Naive thymus-derived CD4-positive, alpha-beta T cell (primary cell): ENCODE measurements around the gene NEK7. TPM values are rescaled to one million over a fixed set of nuclear protein-coding genes. Genes with fewer than 3 reads are reported as not detected.
"Not testable (repeated sequence)": the region's sequence is repeated elsewhere in the genome, so short reads cannot be mapped to it uniquely, and the experiment has no call there.

ENCODE experiments used
- ATAC-seq: fragments of 150-1000 bp; cut with Tn5 transposase; 2 replicates; pipeline ENCODE4 v1.10.0; 2021; ENCODE audit warnings: mild to moderate bottlenecking, moderate library complexity
- CTCF ChIA-PET: fragments of 350-600 bp; sonication (Branson Sonifier 250); formaldehyde crosslinking; loops from one replicate; lab custom pipeline; 2021; ENCODE audit warnings: antibody characterized with exemption; lab: Charles Lee
- POLR2A ChIA-PET: fragments of 350-600 bp; sonication (Branson Sonifier 250); formaldehyde crosslinking; loops from one replicate; lab custom pipeline; 2021; ENCODE audit warnings: antibody characterized with exemption, inconsistent platforms; lab: Charles Lee
- DNase-seq, 9 donors: peaks; one replicate each; pipeline versions ENCODE4 v3.0.0 to v3.0.0-alpha.2; 2020 to 2022; ENCODE audit warnings: mixed read lengths in 1 of 9
- H3K27ac ChIP-seq: one replicate; pipeline ENCODE4 v1.7.0; 2013; ENCODE audit warnings: mild to moderate bottlenecking, low read depth, low read length, moderate library complexity
- H3K27me3 ChIP-seq, 2 donors: one replicate each; pipeline ENCODE4 v1.7.0; 2013; ENCODE audit warnings: low read length in 2 of 2, mild to moderate bottlenecking in 2 of 2, moderate library complexity in 2 of 2; ENCODE audit not compliant: control insufficient read depth in 2 of 2, insufficient read depth in 2 of 2
- H3K36me3 ChIP-seq, 3 experiments: 1 replicate in 2 of 3; 2 replicates in 1 of 3; pipeline ENCODE4 v1.7.0; 2013; ENCODE audit warnings: low read length in 3 of 3, mild to moderate bottlenecking in 3 of 3, moderate library complexity in 1 of 3; ENCODE audit not compliant: insufficient read depth in 3 of 3, control insufficient read depth in 2 of 3
- H3K4me1 ChIP-seq, 2 donors: one replicate each; pipeline ENCODE4 v1.7.0; 2013; ENCODE audit warnings: low read length in 2 of 2, mild to moderate bottlenecking in 2 of 2, moderate library complexity in 1 of 2; ENCODE audit not compliant: control insufficient read depth in 2 of 2, insufficient read depth in 2 of 2
- H3K4me3 ChIP-seq: 2 replicates; pipeline ENCODE4 v1.7.0; 2013; ENCODE audit warnings: mild to moderate bottlenecking, low read length
- H3K9me3 ChIP-seq, 3 experiments: 1 replicate in 2 of 3; 2 replicates in 1 of 3; pipeline ENCODE4 v1.7.0; 2013; ENCODE audit warnings: low read length in 3 of 3; ENCODE audit not compliant: control insufficient read depth in 2 of 3
- H3K27ac Mint-ChIP-seq, 9 donors: one replicate each; pipeline ENCODE4 v1.8.0; 2020 to 2022; ENCODE audit warnings: mixed read lengths in 9 of 9, mild to moderate bottlenecking in 8 of 9, moderate library complexity in 5 of 9, inconsistent platforms in 2 of 9
- H3K27me3 Mint-ChIP-seq, 5 donors: one replicate each; pipeline ENCODE4 v1.8.0; 2021 to 2022; ENCODE audit warnings: mixed read lengths in 5 of 5, mild to moderate bottlenecking in 1 of 5
- H3K36me3 Mint-ChIP-seq, 5 donors: one replicate each; pipeline ENCODE4 v1.8.0; 2020 to 2022; ENCODE audit warnings: mixed read lengths in 5 of 5, mild to moderate bottlenecking in 3 of 5, inconsistent platforms in 1 of 5
- H3K4me1 Mint-ChIP-seq, 7 donors: one replicate each; pipeline ENCODE4 v1.8.0; 2020 to 2022; ENCODE audit warnings: mixed read lengths in 7 of 7, mild to moderate bottlenecking in 3 of 7, inconsistent platforms in 1 of 7
- H3K4me3 Mint-ChIP-seq, 10 donors: one replicate each; pipeline ENCODE4 v1.8.0; 2020 to 2022; ENCODE audit warnings: mild to moderate bottlenecking in 10 of 10, mixed read lengths in 10 of 10, moderate library complexity in 6 of 10, inconsistent platforms in 2 of 10
- H3K9me3 Mint-ChIP-seq, 11 donors: one replicate each; pipeline ENCODE4 v1.8.0; 2020 to 2022; ENCODE audit warnings: mixed read lengths in 11 of 11, mild to moderate bottlenecking in 4 of 11, inconsistent platforms in 1 of 11, moderate library complexity in 1 of 11
- intact Hi-C, 2 donors: fragments of 100-400 bp; cut with micrococcal nuclease; formaldehyde crosslinking; loops; one replicate each; pipeline ENCODE4 v1.15.1; 2023
- polyA plus RNA-seq, 2 donors: library from polyadenylated mRNA; unstranded; fragments of 300-500 nt; fragmentation: Illumina TruSeq; gene quantifications; one replicate each; pipeline ENCODE4 v1.2.3, GENCODE V29; 2021
- total RNA-seq, 6 experiments: library from RNA in 5 of 6; stranded (reverse) in 5 of 6; gene quantifications; 1 replicate in 5 of 6; 2 replicates in 1 of 6; pipeline ENCODE4 v1.2.3 and lab custom pipeline; 2021 to 2026

Gene NEK7
- total and polyA plus RNA-seq, 7 experiments from 2014 or later: 25.1 to 68.4 (median 44.5) TPM

DNA sequence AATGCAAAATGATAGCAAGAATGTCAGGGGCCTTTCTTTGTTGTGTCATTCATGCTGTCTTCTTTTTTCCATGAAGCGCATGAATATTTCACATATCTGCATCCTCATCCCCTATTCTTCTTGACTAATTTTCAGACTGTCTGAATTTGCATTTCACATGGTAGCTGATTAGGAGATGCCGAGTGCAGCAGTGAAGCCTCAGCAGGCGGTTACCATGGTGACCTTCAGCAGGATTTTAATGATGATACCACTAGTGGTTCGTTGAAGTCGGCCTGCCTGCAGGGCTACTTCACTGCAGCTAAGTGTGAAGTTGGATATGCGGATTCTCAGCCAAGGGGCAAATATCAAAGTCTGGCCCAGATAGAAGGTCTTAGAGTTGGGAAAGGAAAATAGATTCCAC lies 141.8 kb downstream of the NEK7 start:
- CTCF ChIA-PET: interaction anchor here (0.7 kb wide), 1 partner anchor 9 kb away, joined by 3 read pairs; no protein-coding TSS in a partner anchor
- H3K4me1 ChIP-seq: no peaks in the 10 kb centered on the region
- Mint-ChIP-seq H3K9me3 (no peaks in the 10 kb centered on the region), H3K4me3 (no peak overlapping the region), H3K36me3 (peaks cover 13 to 49% (median 36%) of the 10 kb centered on the region in 5 donors), H3K27ac (no peak overlapping the region), H3K27me3 (no peaks in the 10 kb centered on the region), H3K4me1 (peaks cover 0 to 13% (median 3%) of the 10 kb centered on the region in 7 donors)
- DNase-seq (no peak), ATAC-seq (no peak)
- peaks cover 4 to 15% (median 11%) of the 10 kb centered on the region in 3 experiments for H3K36me3 ChIP-seq
- no peaks in the 10 kb centered on the region for H3K9me3 ChIP-seq
- H3K27ac ChIP-seq: no peak overlapping the region
- H3K27me3 ChIP-seq: no peaks in the 10 kb centered on the region
- H3K4me3 ChIP-seq: no peak overlapping the region
- POLR2A ChIA-PET: interaction anchor here (0.7 kb wide), 1 partner anchor 123 kb away, joined by 3 read pairs; no protein-coding TSS in a partner anchor
- intact Hi-C loops: no loop called here

DNA sequence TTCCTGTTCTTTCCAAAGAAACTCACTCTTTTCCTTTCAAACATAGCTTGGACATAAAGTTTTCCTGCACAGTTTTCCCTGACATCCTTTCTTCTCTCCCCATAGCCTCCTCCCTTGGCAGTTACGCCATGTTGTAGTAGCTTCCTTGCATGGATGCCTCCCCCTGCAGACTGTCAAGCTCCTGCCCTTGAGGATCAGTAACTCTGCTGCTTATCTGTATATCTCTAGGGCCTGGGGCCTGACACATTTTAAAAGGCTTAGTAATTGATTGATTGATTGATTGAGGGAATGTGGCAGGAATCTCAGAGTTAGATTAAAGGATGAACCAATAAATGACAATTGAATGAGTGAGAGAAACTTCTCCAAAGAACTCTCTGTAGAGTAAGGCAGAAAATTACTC lies 143.7 kb downstream of the NEK7 start:
- ATAC-seq (no peak), DNase-seq (no peak)
- intact Hi-C loops: no loop called here
- peaks cover 0 to 13% (median 3%) of the 10 kb centered on the region in 7 donors for H3K4me1 Mint-ChIP-seq
- H3K9me3 Mint-ChIP-seq: no peaks in the 10 kb centered on the region
- H3K9me3 ChIP-seq: no peaks in the 10 kb centered on the region
- no peaks in the 10 kb centered on the region for H3K27me3 Mint-ChIP-seq
- no peak overlapping the region for H3K4me3 ChIP-seq
- no peaks in the 10 kb centered on the region for H3K4me1 ChIP-seq
- H3K27me3 ChIP-seq: no peaks in the 10 kb centered on the region
- peaks cover 4 to 11% (median 9%) of the 10 kb centered on the region in 3 experiments for H3K36me3 ChIP-seq
- H3K27ac ChIP-seq: no peak overlapping the region
- CTCF ChIA-PET: no interaction called here
- peak overlapping the region in 2 of 9 donors; percentile 0 to 34 for H3K27ac Mint-ChIP-seq
- H3K4me3 Mint-ChIP-seq: no peak overlapping the region
- POLR2A ChIA-PET: no interaction called here
- peaks cover 13 to 56% (median 36%) of the 10 kb centered on the region in 5 donors for H3K36me3 Mint-ChIP-seq

DNA sequence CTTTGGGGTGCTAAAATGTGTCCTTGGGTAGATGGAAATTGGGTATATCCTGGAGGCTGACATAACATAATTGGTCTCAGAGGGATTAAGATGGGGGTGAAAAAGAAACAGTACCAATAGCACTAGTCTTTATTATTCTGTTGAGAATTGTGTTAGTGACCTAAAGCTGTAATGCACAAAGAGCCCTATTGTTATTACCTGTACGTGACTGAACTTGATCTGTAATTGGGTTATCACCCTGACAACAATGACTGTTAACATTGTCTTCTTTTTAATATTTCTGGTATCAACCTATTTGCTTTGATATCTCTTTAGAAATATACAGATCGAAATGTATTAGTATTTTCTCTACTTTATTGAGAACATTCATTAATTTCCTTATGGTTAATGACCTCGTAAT lies 147.6 kb downstream of the NEK7 start:
- Histone ChIP-seq H3K27me3 (no peaks in the 10 kb centered on the region), H3K9me3 (no peaks in the 10 kb centered on the region), H3K4me1 (no peaks in the 10 kb centered on the region), H3K27ac (no peak overlapping the region), H3K36me3 (peaks cover 0 to 6% (median 4%) of the 10 kb centered on the region in 3 experiments), H3K4me3 (no peak overlapping the region)
- DNase-seq (no peak), ATAC-seq (no peak)
- ChIA-PET POLR2A (no interaction called here), CTCF (no interaction called here)
- intact Hi-C loops: no loop called here
- Mint-ChIP-seq H3K9me3 (peaks cover 0 to 10% (median 6%) of the 10 kb centered on the region in 11 donors), H3K27me3 (no peaks in the 10 kb centered on the region), H3K27ac (no peak overlapping the region), H3K4me1 (peaks cover 0 to 4% (median 0%) of the 10 kb centered on the region in 7 donors), H3K36me3 (peaks cover 14 to 69% (median 45%) of the 10 kb centered on the region in 5 donors), H3K4me3 (no peak overlapping the region)

DNA sequence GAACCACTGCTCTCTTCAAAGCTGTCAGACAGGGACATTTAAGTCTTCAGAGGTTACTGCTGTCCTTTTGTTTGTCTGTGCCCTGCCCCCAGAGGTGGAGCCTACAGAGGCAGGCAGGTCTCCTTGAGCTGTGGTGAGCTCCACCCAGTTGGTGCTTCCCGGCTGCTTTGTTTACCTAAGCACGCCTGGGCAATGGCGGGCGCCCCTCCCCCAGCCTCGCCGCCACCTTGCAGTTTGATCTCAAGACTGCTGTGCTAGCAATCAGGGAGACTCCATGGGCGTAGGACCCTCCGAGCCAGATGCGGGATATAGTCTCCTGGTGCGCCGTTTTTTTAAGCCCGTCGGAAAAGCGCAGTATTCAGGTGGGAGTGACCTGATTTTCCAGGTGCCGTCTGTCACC lies 158.0 kb downstream of the NEK7 start:
- DNase-seq, H3K36me3 ChIP-seq, H3K9me3 ChIP-seq, ATAC-seq, H3K27me3 ChIP-seq, H3K27me3 Mint-ChIP-seq, H3K4me3 Mint-ChIP-seq, H3K9me3 Mint-ChIP-seq, intact Hi-C loops, CTCF ChIA-PET, H3K27ac Mint-ChIP-seq, H3K27ac ChIP-seq, H3K4me3 ChIP-seq, POLR2A ChIA-PET, H3K4me1 ChIP-seq: not testable (repeated sequence)
- Mint-ChIP-seq H3K36me3 (peaks cover 0 to 66% (median 38%) of the 10 kb centered on the region in 5 donors), H3K4me1 (peaks cover 9 to 27% (median 21%) of the 10 kb centered on the region in 7 donors)

DNA sequence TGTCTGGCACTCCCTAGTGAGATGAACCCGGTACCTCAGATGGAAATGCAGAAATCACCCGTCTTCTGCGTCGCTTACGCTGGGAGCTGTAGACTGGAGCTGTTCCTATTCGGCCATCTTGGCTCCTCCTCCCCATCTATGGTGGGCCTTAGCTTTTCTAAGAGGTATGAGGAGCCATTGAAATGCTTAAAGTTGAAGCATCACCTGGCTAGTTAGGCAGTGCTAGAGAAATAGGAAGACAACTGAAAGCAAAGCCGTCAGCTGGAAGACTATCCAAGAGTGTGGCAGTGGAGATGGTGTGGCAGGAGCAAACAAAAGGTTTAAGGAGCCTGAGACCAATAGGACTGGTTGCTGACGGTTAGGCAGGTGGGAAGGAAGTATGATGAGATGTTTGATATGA lies 158.5 kb downstream of the NEK7 start:
- Mint-ChIP-seq H3K4me1 (peaks cover 9 to 27% (median 21%) of the 10 kb centered on the region in 7 donors), H3K36me3 (peaks cover 0 to 63% (median 34%) of the 10 kb centered on the region in 5 donors), H3K27ac (peak overlapping the region in 3 of 9 donors; percentile 8 to 52 (median 51)), H3K4me3 (peak overlapping the region in 1 of 10 donors; percentile 17)
- intact Hi-C loops, CTCF ChIA-PET, H3K36me3 ChIP-seq, H3K9me3 Mint-ChIP-seq, DNase-seq, H3K27ac ChIP-seq, ATAC-seq, H3K27me3 Mint-ChIP-seq, H3K4me3 ChIP-seq, H3K27me3 ChIP-seq, POLR2A ChIA-PET, H3K9me3 ChIP-seq, H3K4me1 ChIP-seq: not testable (repeated sequence)

DNA sequence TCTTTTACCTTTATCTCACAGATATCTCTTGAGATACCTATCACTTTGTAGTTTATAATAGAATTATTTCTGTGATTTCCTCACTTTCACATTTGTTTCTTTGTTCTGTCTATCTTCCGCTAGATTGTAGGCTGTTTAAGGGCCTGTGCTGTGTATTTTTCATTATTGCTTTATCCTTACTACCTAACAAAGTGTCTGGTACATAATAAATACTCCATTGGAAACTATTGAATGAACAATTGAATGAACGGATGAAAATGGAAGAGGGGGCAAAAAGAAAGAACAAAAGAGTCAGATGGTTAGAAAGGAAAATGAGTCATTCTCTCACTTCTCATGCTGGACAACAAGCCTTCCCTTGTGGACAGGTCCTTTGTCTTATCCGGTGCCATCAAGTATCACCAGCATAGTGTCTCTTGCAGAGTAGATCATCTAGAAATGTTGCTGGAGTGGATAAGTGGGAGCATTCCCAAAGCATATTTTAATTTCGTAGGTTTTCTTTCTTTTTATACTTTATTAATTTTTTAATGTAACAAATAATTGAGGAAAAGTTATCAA lies 159.8 kb downstream of the NEK7 start:
- DNase-seq (no peak), ATAC-seq (no peak)
- peaks cover 9 to 27% (median 21%) of the 10 kb centered on the region in 7 donors for H3K4me1 Mint-ChIP-seq
- Histone ChIP-seq H3K27ac (no peak overlapping the region), H3K4me1 (no peaks in the 10 kb centered on the region), H3K36me3 (peaks cover 0 to 4% (median 0%) of the 10 kb centered on the region in 3 experiments), H3K27me3 (no peaks in the 10 kb centered on the region), H3K4me3 (no peak overlapping the region), H3K9me3 (no peaks in the 10 kb centered on the region)
- H3K36me3 Mint-ChIP-seq: peaks cover 0 to 66% (median 42%) of the 10 kb centered on the region in 5 donors
- H3K27ac Mint-ChIP-seq: no peak overlapping the region
- no peak overlapping the region for H3K4me3 Mint-ChIP-seq
- H3K27me3 Mint-ChIP-seq: no peaks in the 10 kb centered on the region
- ChIA-PET CTCF (no interaction called here), POLR2A (no interaction called here)
- intact Hi-C loops: no loop called here
- peaks cover 0 to 5% (median 0%) of the 10 kb centered on the region in 11 donors for H3K9me3 Mint-ChIP-seq

DNA sequence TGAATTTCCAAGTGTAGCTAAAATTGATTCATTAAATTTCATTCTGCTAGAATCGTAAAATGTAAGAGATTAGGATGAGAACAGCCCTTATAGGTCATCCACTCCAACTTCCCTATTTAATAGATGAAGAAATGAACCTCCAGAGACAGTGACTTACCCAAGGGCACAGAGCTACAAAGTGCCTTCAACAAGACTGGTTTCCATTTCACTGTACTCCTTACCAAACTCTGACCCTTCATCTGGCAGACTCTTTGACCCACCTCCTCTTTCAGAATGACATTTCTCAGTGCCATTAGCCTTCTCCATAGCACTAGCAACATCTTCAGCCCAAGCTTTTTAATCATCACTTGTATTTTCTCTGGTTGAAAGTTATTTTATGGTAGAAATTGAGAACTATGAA lies 161.3 kb downstream of the NEK7 start:
- Histone ChIP-seq H3K27ac (no peak overlapping the region), H3K9me3 (no peaks in the 10 kb centered on the region), H3K4me1 (no peaks in the 10 kb centered on the region), H3K36me3 (peaks cover 0 to 4% (median 0%) of the 10 kb centered on the region in 3 experiments), H3K4me3 (no peak overlapping the region), H3K27me3 (no peaks in the 10 kb centered on the region)
- Mint-ChIP-seq H3K4me1 (peaks cover 9 to 23% (median 18%) of the 10 kb centered on the region in 7 donors), H3K27me3 (no peaks in the 10 kb centered on the region), H3K36me3 (peaks cover 0 to 60% (median 38%) of the 10 kb centered on the region in 5 donors), H3K9me3 (no peaks in the 10 kb centered on the region), H3K27ac (peak overlapping the region in 2 of 9 donors; percentile 16 to 19), H3K4me3 (no peak overlapping the region)
- ChIA-PET POLR2A (no interaction called here), CTCF (interaction anchor here (0.6 kb wide), 1 partner anchor 363 kb away, joined by 3 read pairs; no protein-coding TSS in a partner anchor)
- DNase-seq (no peak), ATAC-seq (no peak)
- intact Hi-C loops: no loop called here
